ENCODE results near the gene ARHGDIB. TPM values are rescaled to one million over a fixed set of nuclear protein-coding genes. Genes with fewer than 3 reads are reported as not detected.

Gene ARHGDIB
- total RNA-seq, 4 donors from 2014 or later, result 20.6 to 88.6 (median 44.0) TPM

GRCh38 chr12:14904854-14905253 is 56.5 kb downstream of the ARHGDIB start:
- no peak for DNase-seq
- peak overlapping the region in 1 of 4 donors; percentile 16 for H3K4me3 ChIP-seq
- peaks cover 6 to 23% of the 10 kb centered on the region in 2 donors for H3K4me1 ChIP-seq
- intact Hi-C loops (cut with DNase I; ENCODE audit: low total_unique reads) (loop anchor here (5.0 kb wide), 1 partner anchor 47 kb away; no protein-coding TSS in a partner anchor), in situ Hi-C loops (cut with MboI; ENCODE audit: low sequenced_read_pairs in 4 of 4) (no loop called here)
- no peak for ATAC-seq
- H3K9me3 ChIP-seq, result no peaks in the 10 kb centered on the region
- no peaks in the 10 kb centered on the region for H3K27me3 ChIP-seq
- H3K36me3 ChIP-seq, result no peaks in the 10 kb centered on the region
- H3K27ac ChIP-seq, result peak overlapping the region; percentile 15 to 70 (median 42)
- TF ChIP-seq CTCF (IDR thresholded peaks at IDR 0.05 in 4 of 5, conservative IDR thresholded peaks at IDR 0.05 in 1 of 5), result no peak
- no peak for TF ChIP-seq POLR2A (IDR thresholded peaks at IDR 0.05)

GRCh38 chr12:14903386-14904098 is 57.9 kb downstream of the ARHGDIB start:
- ATAC-seq, result no peak
- no peaks in the 10 kb centered on the region for H3K9me3 ChIP-seq
- H3K36me3 ChIP-seq, result no peaks in the 10 kb centered on the region
- peaks cover 6 to 23% of the 10 kb centered on the region in 2 donors for H3K4me1 ChIP-seq
- no peaks in the 10 kb centered on the region for H3K27me3 ChIP-seq
- no peak overlapping the region for H3K4me3 ChIP-seq
- H3K27ac ChIP-seq, result peak overlapping the region in 3 of 4 donors; percentile 13 to 57 (median 44)
- TF ChIP-seq POLR2A (IDR thresholded peaks at IDR 0.05) (no peak), CTCF (IDR thresholded peaks at IDR 0.05 in 4 of 5, conservative IDR thresholded peaks at IDR 0.05 in 1 of 5) (no peak)
- in situ Hi-C loops (cut with MboI; ENCODE audit: low sequenced_read_pairs in 4 of 4), result no loop called here
- no peak for DNase-seq
- intact Hi-C loops (cut with DNase I; ENCODE audit: low total_unique reads), result loop anchor here (5.0 kb wide), 1 partner anchor 49 kb away; no protein-coding TSS in a partner anchor

GRCh38 chr12:14902465-14902864 is 58.9 kb downstream of the ARHGDIB start:
- intact Hi-C loops (cut with DNase I; ENCODE audit: low total_unique reads), result loop anchor here (5.0 kb wide), 1 partner anchor 50 kb away; no protein-coding TSS in a partner anchor
- DNase-seq (no peak), ATAC-seq (no peak)
- Histone ChIP-seq H3K36me3 (no peaks in the 10 kb centered on the region), H3K27ac (peak overlapping the region; percentile 22 to 57 (median 38)), H3K27me3 (no peaks in the 10 kb centered on the region), H3K4me1 (peaks cover 6 to 23% of the 10 kb centered on the region in 2 donors), H3K9me3 (no peaks in the 10 kb centered on the region), H3K4me3 (no peak overlapping the region)
- TF ChIP-seq POLR2A (IDR thresholded peaks at IDR 0.05) (no peak), CTCF (IDR thresholded peaks at IDR 0.05 in 4 of 5, conservative IDR thresholded peaks at IDR 0.05 in 1 of 5) (no peak)
- in situ Hi-C loops (cut with MboI; ENCODE audit: low sequenced_read_pairs in 4 of 4), result no loop called here

- in situ Hi-C loops (cut with MboI; ENCODE audit: low sequenced_read_pairs in 4 of 4) (no loop called here), intact Hi-C loops (cut with DNase I; ENCODE audit: low total_unique reads) (loop anchor here (5.0 kb wide), 1 partner anchor 51 kb away; no protein-coding TSS in a partner anchor)
- H3K9me3 ChIP-seq, result no peaks in the 10 kb centered on the region
- no peak for DNase-seq
- H3K27ac ChIP-seq, result peak overlapping the region; percentile 22 to 57 (median 48)
- H3K4me3 ChIP-seq, result no peak overlapping the region
- no peak for ATAC-seq
- H3K4me1 ChIP-seq, result peaks cover 6 to 34% of the 10 kb centered on the region in 2 donors
- TF ChIP-seq POLR2A (IDR thresholded peaks at IDR 0.05), result no peak
- TF ChIP-seq CTCF (IDR thresholded peaks at IDR 0.05 in 4 of 5, conservative IDR thresholded peaks at IDR 0.05 in 1 of 5), result no peak
- no peaks in the 10 kb centered on the region for H3K36me3 ChIP-seq
- H3K27me3 ChIP-seq, result no peaks in the 10 kb centered on the region
Observed at GRCh38 chr12:14901228-14901562, 60.2 kb downstream of the ARHGDIB start.

All from gastrocnemius medialis (tissue), 4 donors.